ENCODE data around the gene GCNA. TPM values are rescaled to one million over a fixed set of nuclear protein-coding genes. Genes with fewer than 3 reads are reported as not detected.

The GCNA gene
- total RNA-seq, 1 experiment from 2014 or later = 0.98 TPM

DNA sequence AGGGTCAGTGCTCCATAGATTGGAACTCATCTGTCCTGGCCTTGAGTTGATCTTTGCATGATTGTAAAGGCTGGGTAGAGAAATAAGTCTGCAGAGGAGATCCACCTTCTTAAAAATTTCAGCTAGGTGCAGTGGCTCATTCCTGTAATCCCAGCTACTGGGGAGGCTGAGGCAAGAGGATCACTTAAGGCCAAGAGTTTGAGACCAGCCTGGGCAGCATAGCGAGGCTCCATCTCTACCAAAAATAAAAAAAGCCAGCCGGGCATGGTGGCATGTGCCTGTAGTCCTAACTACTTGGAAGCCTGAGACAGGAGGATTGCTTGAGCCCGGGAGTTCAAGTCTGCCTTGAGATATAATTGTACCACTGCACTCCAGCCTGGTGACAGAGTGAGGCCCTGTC is 40.5 kb downstream of the GCNA start:
- no peaks in the 10 kb centered on the region for H3K79me2 ChIP-seq (ENCODE audit: insufficient read depth, low read length)
- H3K4me3 ChIP-seq (replicated peaks in 1 of 2; ENCODE audit: low read depth in 1 of 2, low read length in 2 of 2) = no peak overlapping the region
- no peaks in the 10 kb centered on the region for H3K9me2 ChIP-seq (ENCODE audit: insufficient read depth)
- H3K4me2 ChIP-seq (ENCODE audit: low read length) = no peak overlapping the region
- H3K27ac ChIP-seq (ENCODE audit: low read depth, low read length) = no peak overlapping the region
- no peaks in the 10 kb centered on the region for H3K27me3 ChIP-seq (ENCODE audit: insufficient read depth, low read length)
- no peak overlapping the region for H2AFZ ChIP-seq (ENCODE audit: low read depth, low read length, poor library complexity, severe bottlenecking)
- no peak overlapping the region for H3K9ac ChIP-seq (ENCODE audit: low read length)
- POLR2A ChIA-PET = no interaction called here
- no peak for DNase-seq (ENCODE audit: low read depth, low spot score)
- no peaks in the 10 kb centered on the region for H4K20me1 ChIP-seq (ENCODE audit: insufficient read depth)
- H3K4me1 ChIP-seq (ENCODE audit: control insufficient read depth in 1 of 2, insufficient read depth in 2 of 2, low read length in 2 of 2) = peaks cover 9 to 17% of the 10 kb centered on the region in 2 experiments
- no peaks in the 10 kb centered on the region for H3K36me3 ChIP-seq (ENCODE audit: control insufficient read depth in 1 of 2, insufficient read depth in 2 of 2, low read length in 2 of 2)
- TF ChIP-seq, protein P1, sequence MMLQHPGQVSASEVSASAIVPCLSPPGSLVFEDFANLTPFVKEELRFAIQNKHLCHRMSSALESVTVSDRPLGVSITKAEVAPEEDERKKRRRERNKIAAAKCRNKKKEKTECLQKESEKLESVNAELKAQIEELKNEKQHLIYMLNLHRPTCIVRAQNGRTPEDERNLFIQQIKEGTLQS (IDR thresholded peaks at IDR 0.05) = no peak
- RAD21 ChIA-PET (ENCODE audit: low non-redundant PET in 1 of 2, low total read pairs in 2 of 2, uncharacterized antibody in 2 of 2, unreplicated experiment in 2 of 2) = no interaction called here
- ATAC-seq = no peak
- intact Hi-C loops (cut with micrococcal nuclease) = no loop called here
- no TSS peak for BruUV-seq (replicated peaks)
- CTCF ChIA-PET = no interaction called here
- H3K9me3 ChIP-seq (ENCODE audit: control insufficient read depth in 1 of 2, insufficient read depth in 1 of 2, low read depth in 1 of 2, low read length in 2 of 2) = no peaks in the 10 kb centered on the region

DNA sequence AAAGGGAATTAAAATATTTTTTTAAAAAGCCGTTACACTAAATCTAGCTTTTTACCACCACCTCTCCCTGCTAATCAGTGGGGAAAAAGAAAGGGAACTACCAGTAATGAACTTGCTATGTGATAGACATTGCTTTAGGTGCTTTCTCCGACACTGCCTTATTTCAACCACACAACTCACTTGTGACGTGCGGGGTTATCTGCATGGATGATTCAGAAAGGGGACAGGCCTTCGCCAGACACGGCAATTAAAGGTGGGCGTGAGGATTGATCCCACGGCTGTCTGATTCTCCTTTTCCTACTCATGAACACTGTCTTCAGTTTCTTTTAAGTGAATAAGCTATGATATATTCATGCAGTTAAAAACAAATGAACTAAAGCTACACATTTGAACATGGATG is 41.0 kb downstream of the GCNA start:
- Histone ChIP-seq H3K9me3 (ENCODE audit: control insufficient read depth in 1 of 2, insufficient read depth in 1 of 2, low read depth in 1 of 2, low read length in 2 of 2) (no peaks in the 10 kb centered on the region), H3K9me2 (ENCODE audit: insufficient read depth) (no peaks in the 10 kb centered on the region), H3K4me3 (replicated peaks in 1 of 2; ENCODE audit: low read depth in 1 of 2, low read length in 2 of 2) (no peak overlapping the region), H3K9ac (ENCODE audit: low read length) (no peak overlapping the region), H4K20me1 (ENCODE audit: insufficient read depth) (no peaks in the 10 kb centered on the region), H3K27me3 (ENCODE audit: insufficient read depth, low read length) (no peaks in the 10 kb centered on the region), H3K79me2 (ENCODE audit: insufficient read depth, low read length) (no peaks in the 10 kb centered on the region), H3K36me3 (ENCODE audit: control insufficient read depth in 1 of 2, insufficient read depth in 2 of 2, low read length in 2 of 2) (no peaks in the 10 kb centered on the region), H3K4me2 (ENCODE audit: low read length) (no peak overlapping the region), H3K27ac (ENCODE audit: low read depth, low read length) (no peak overlapping the region), H3K4me1 (ENCODE audit: control insufficient read depth in 1 of 2, insufficient read depth in 2 of 2, low read length in 2 of 2) (peaks cover 9 to 19% of the 10 kb centered on the region in 2 experiments), H2AFZ (ENCODE audit: low read depth, low read length, poor library complexity, severe bottlenecking) (no peak overlapping the region)
- CTCF ChIA-PET = no interaction called here
- POLR2A ChIA-PET = no interaction called here
- intact Hi-C loops (cut with micrococcal nuclease) = no loop called here
- RAD21 ChIA-PET (ENCODE audit: low non-redundant PET in 1 of 2, low total read pairs in 2 of 2, uncharacterized antibody in 2 of 2, unreplicated experiment in 2 of 2) = no interaction called here
- BruUV-seq (replicated peaks) = no TSS peak
- ATAC-seq = no peak
- no peak for TF ChIP-seq YY1 (IDR thresholded peaks at IDR 0.05; ENCODE audit: extremely low read depth, insufficient replicate concordance, low read depth, low read length)
- TF ChIP-seq, protein P1 (IDR thresholded peaks at IDR 0.05) = no peak
- no peak for TF ChIP-seq RAD21 (IDR thresholded peaks at IDR 0.05; ENCODE audit: low read depth)
- TF ChIP-seq EGR1 (IDR thresholded peaks at IDR 0.05; ENCODE audit: low read depth) = no peak
- TF ChIP-seq POLR2AphosphoS5 (IDR thresholded peaks at IDR 0.05; ENCODE audit: low read depth, low read length) = no peak
- TF ChIP-seq, protein P2, sequence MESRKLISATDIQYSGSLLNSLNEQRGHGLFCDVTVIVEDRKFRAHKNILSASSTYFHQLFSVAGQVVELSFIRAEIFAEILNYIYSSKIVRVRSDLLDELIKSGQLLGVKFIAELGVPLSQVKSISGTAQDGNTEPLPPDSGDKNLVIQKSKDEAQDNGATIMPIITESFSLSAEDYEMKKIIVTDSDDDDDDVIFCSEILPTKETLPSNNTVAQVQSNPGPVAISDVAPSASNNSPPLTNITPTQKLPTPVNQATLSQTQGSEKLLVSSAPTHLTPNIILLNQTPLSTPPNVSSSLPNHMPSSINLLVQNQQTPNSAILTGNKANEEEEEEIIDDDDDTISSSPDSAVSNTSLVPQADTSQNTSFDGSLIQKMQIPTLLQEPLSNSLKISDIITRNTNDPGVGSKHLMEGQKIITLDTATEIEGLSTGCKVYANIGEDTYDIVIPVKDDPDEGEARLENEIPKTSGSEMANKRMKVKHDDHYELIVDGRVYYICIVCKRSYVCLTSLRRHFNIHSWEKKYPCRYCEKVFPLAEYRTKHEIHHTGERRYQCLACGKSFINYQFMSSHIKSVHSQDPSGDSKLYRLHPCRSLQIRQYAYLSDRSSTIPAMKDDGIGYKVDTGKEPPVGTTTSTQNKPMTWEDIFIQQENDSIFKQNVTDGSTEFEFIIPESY (IDR thresholded peaks at IDR 0.05; ENCODE audit: extremely low read depth, insufficient replicate concordance, low read length) = no peak
- TF ChIP-seq, protein P3, sequence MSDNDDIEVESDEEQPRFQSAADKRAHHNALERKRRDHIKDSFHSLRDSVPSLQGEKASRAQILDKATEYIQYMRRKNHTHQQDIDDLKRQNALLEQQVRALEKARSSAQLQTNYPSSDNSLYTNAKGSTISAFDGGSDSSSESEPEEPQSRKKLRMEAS (IDR thresholded peaks at IDR 0.05) = no peak
- no peak for TF ChIP-seq FOSL1 (IDR thresholded peaks at IDR 0.05; ENCODE audit: low read depth)
- TF ChIP-seq TCF7L2 (IDR thresholded peaks at IDR 0.05; ENCODE audit: borderline replicate concordance, extremely low read depth, insufficient read depth, insufficient read length) = no peak
- no peak for TF ChIP-seq ELF1 (IDR thresholded peaks at IDR 0.05; ENCODE audit: borderline replicate concordance, low read depth)
- DNase-seq (ENCODE audit: low read depth, low spot score) = no peak

Data from HCT116 (cell line).